Parathyroid adenoma (tissue), 2 donors: ENCODE data around the gene HSPBP1.
"Not testable (repeated sequence)": the region's sequence is repeated elsewhere in the genome, so short reads cannot be mapped to it uniquely, and the experiment has no call there.

Source experiments
- H2AFZ ChIP-seq: fragments of 300-600 bp; sonication (generic); one replicate; pipeline ENCODE4 v1.7.0; 2017; ENCODE audit warnings: antibody characterized with exemption, mild to moderate bottlenecking
- H3K27ac ChIP-seq: fragments of 300-600 bp; sonication (generic); one replicate; pipeline ENCODE4 v1.7.0; 2017
- H3K27me3 ChIP-seq: fragments of 300-600 bp; sonication (generic); one replicate; pipeline ENCODE4 v1.7.0; 2017; ENCODE audit warnings: low read length; ENCODE audit not compliant: control insufficient read depth, insufficient read depth
- H3K36me3 ChIP-seq: fragments of 300-600 bp; sonication (generic); one replicate; pipeline ENCODE4 v1.7.0; 2017; ENCODE audit warnings: low read length; ENCODE audit not compliant: control insufficient read depth, insufficient read depth
- H3K4me1 ChIP-seq: fragments of 300-600 bp; sonication (generic); one replicate; pipeline ENCODE4 v1.7.0; 2017; ENCODE audit warnings: control low read depth
- H3K4me2 ChIP-seq: fragments of 300-600 bp; sonication (generic); one replicate; pipeline ENCODE4 v1.7.0; 2017; ENCODE audit warnings: low read length
- H3K4me3 ChIP-seq: fragments of 300-600 bp; sonication (generic); one replicate; pipeline ENCODE4 v1.7.0; 2017; ENCODE audit warnings: low read depth, low read length
- H3K79me2 ChIP-seq: fragments of 300-600 bp; sonication (generic); one replicate; pipeline ENCODE4 v1.7.0; 2017; ENCODE audit warnings: control low read depth
- H3K9ac ChIP-seq: fragments of 300-600 bp; sonication (generic); one replicate; pipeline ENCODE4 v1.7.0; 2017; ENCODE audit warnings: mild to moderate bottlenecking
- H3K9me3 ChIP-seq: fragments of 300-600 bp; sonication (generic); one replicate; pipeline ENCODE4 v1.7.0; 2017; ENCODE audit warnings: low read length; ENCODE audit not compliant: control insufficient read depth
- CTCF ChIP-seq: fragments of 300-600 bp; sonication (generic); IDR thresholded peaks from one replicate; pipeline ENCODE4 v1.7.0; 2017; ENCODE audit warnings: antibody characterized with exemption, mild to moderate bottlenecking
- donor health status: primary hyperparathyroidism.

Gene HSPBP1

GRCh38 chr19:55227241-55228014 lies 52.5 kb downstream of the HSPBP1 start:
- no peak for TF ChIP-seq CTCF
- no peaks in the 10 kb centered on the region for H3K79me2 ChIP-seq
- no peaks in the 10 kb centered on the region for H3K36me3 ChIP-seq

GRCh38 chr19:55226788-55227187 lies 53.1 kb downstream of the HSPBP1 start:
- no peak overlapping the region for H3K9ac ChIP-seq
- H3K79me2 ChIP-seq: no peaks in the 10 kb centered on the region
- TF ChIP-seq CTCF: no peak
- no peaks in the 10 kb centered on the region for H3K36me3 ChIP-seq
- no peak overlapping the region for H3K4me2 ChIP-seq
- no peak overlapping the region for H3K4me3 ChIP-seq
- no peak overlapping the region for H3K27ac ChIP-seq
- no peaks in the 10 kb centered on the region for H3K9me3 ChIP-seq
- H2AFZ ChIP-seq: no peak overlapping the region
- no peaks in the 10 kb centered on the region for H3K27me3 ChIP-seq
- H3K4me1 ChIP-seq: no peaks in the 10 kb centered on the region

More at GRCh38 chr19:55227241-55228014, 52.5 kb downstream of the HSPBP1 start:
- Histone ChIP-seq H3K4me2 (no peak overlapping the region), H3K27me3 (no peaks in the 10 kb centered on the region), H3K27ac (no peak overlapping the region), H3K4me1 (no peaks in the 10 kb centered on the region), H3K9me3 (no peaks in the 10 kb centered on the region), H3K9ac (no peak overlapping the region), H3K4me3 (no peak overlapping the region), H2AFZ (no peak overlapping the region)

GRCh38 chr19:55226273-55226672 lies 53.6 kb downstream of the HSPBP1 start:
- no peak for TF ChIP-seq CTCF
- Histone ChIP-seq H3K9ac (no peak overlapping the region), H3K27me3 (no peaks in the 10 kb centered on the region), H2AFZ (no peak overlapping the region), H3K4me1 (no peaks in the 10 kb centered on the region), H3K9me3 (no peaks in the 10 kb centered on the region), H3K36me3 (no peaks in the 10 kb centered on the region), H3K4me2 (no peak overlapping the region), H3K79me2 (no peaks in the 10 kb centered on the region), H3K4me3 (no peak overlapping the region), H3K27ac (no peak overlapping the region)

GRCh38 chr19:55225415-55225958 lies 54.4 kb downstream of the HSPBP1 start:
- no peaks in the 10 kb centered on the region for H3K36me3 ChIP-seq
- no peak overlapping the region for H2AFZ ChIP-seq
- no peak overlapping the region for H3K9ac ChIP-seq
- no peak overlapping the region for H3K27ac ChIP-seq
- H3K4me1 ChIP-seq: no peaks in the 10 kb centered on the region
- H3K27me3 ChIP-seq: no peaks in the 10 kb centered on the region
- H3K9me3 ChIP-seq: no peaks in the 10 kb centered on the region
- no peak overlapping the region for H3K4me3 ChIP-seq
- no peak for TF ChIP-seq CTCF
- no peaks in the 10 kb centered on the region for H3K79me2 ChIP-seq
- no peak overlapping the region for H3K4me2 ChIP-seq

- not testable (repeated sequence) for H3K4me3 ChIP-seq, H2AFZ ChIP-seq, H3K4me1 ChIP-seq, H3K9me3 ChIP-seq, H3K4me2 ChIP-seq, H3K27me3 ChIP-seq, H3K9ac ChIP-seq, H3K27ac ChIP-seq, H3K79me2 ChIP-seq, H3K36me3 ChIP-seq
These were observed 55.1 kb downstream of the HSPBP1 start for GRCh38 chr19:55224679-55225414.
